Mammary epithelial cell (primary cell): ENCODE measurements around the gene ZNF646.

Experiments used
- CTCF ChIP-seq, 2 donors: IDR thresholded peaks in 1 of 2; conservative IDR thresholded peaks in 1 of 2; 2 replicates each; pipeline ENCODE4 v1.5.1; 2011 to 2012; ENCODE audit warnings: inconsistent platforms in 2 of 2, low read length in 2 of 2, mild to moderate bottlenecking in 2 of 2, control low read depth in 1 of 2, low read depth in 1 of 2; ENCODE audit not compliant: insufficient read depth in 1 of 2; ENCODE audit errors: extremely low read depth in 1 of 2
- EZH2 ChIP-seq: IDR thresholded peaks from 2 replicates; pipeline ENCODE4 v1.6.1; 2012; ENCODE audit warnings: low read length, inconsistent platforms, borderline replicate concordance

DNA sequence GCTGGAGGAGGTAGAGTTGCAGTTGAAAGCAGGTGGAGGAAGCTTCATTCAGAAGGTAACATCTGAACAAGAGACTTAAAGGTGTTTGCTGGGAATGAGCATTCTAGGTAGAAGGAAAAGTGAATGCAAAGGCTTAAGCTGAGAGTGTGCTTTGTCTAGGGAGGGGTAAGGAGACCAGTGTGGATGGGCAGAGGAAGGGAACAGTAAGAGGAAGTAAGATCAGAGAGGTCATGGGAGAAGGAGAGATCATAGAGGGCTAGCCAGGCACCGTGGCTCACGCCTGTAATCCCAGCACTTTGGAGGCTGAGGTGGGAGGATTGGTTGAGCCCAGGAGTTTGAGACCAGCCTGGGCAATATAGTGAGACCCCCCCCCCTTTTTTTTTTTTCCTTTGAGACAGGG, 37.5 kb upstream of the ZNF646 start:
- TF ChIP-seq CTCF (conservative IDR thresholded peaks at IDR 0.05 in 1 of 2, IDR thresholded peaks at IDR 0.05 in 1 of 2; ENCODE audit: extremely low read depth in 1 of 2, insufficient read depth in 1 of 2, low read depth in 1 of 2, low read length in 2 of 2) = no peak
- no peak for TF ChIP-seq EZH2
